Neural crest cell (in vitro differentiated cells): Measurements from ENCODE around the gene OR52E4. TPM values are rescaled to one million over a fixed set of nuclear protein-coding genes. Genes with fewer than 3 reads are reported as not detected.

ENCODE experiments used
- DNase-seq: peaks from one replicate; pipeline ENCODE4 v3.0.0; 2021; ENCODE audit warnings: low read depth, mixed read lengths, low spot score
- H3K27ac Mint-ChIP-seq: one replicate; pipeline ENCODE4 v1.8.0; 2021; ENCODE audit warnings: mild to moderate bottlenecking, mixed read lengths; ENCODE audit not compliant: unreplicated experiment
- H3K27me3 Mint-ChIP-seq: 2 replicates; pipeline ENCODE4 v1.8.0; 2021; ENCODE audit warnings: low read depth, mild to moderate bottlenecking, mixed read lengths
- H3K36me3 Mint-ChIP-seq: 2 replicates; pipeline ENCODE4 v1.8.0; 2021; ENCODE audit warnings: low read depth, mild to moderate bottlenecking, mixed read lengths
- H3K4me1 Mint-ChIP-seq: 2 replicates; pipeline ENCODE4 v1.8.0; 2021; ENCODE audit warnings: mixed read lengths
- H3K4me3 Mint-ChIP-seq: one replicate; pipeline ENCODE4 v1.8.0; 2021; ENCODE audit warnings: mild to moderate bottlenecking, mixed read lengths
- H3K9me3 Mint-ChIP-seq: 2 replicates; pipeline ENCODE4 v1.8.0; 2021; ENCODE audit warnings: mixed read lengths
- total RNA-seq: library from RNA; stranded (reverse); gene quantifications from 2 replicates; pipeline ENCODE4 v1.2.1, GENCODE V29; 2021
- TF ChIP-seq, protein P1 (sequence below): fragments of 200-600 bp; sonication (generic); conservative IDR thresholded peaks from 2 replicates; pipeline ENCODE4 v1.5.0; 2021; ENCODE audit warnings: antibody characterized with exemption, mild to moderate bottlenecking

The OR52E4 gene
- total RNA-seq, 1 donor from 2014 or later: not detected

DNA sequence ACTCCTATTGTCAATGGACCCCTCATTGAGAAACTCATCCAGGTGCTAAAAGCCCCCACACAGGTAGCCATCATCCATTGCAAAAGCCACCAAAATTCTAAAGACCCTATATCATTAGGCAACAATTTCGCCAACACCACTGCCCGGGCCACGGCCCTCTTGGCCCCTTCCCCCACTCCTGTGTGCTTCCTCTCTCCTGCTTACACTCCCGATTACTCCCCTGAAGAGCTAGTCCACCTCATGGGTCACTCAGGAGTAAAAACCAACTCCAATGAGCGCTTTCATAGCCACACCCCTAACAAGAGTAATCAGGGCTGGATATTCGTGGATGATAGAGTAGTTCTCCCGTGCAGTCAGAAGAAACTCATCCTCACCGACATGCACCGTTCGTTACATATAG, 52.7 kb downstream of the OR52E4 start:
- Mint-ChIP-seq H3K4me3 (no peak overlapping the region), H3K27me3 (no peaks in the 10 kb centered on the region), H3K36me3 (peaks cover 31% of the 10 kb centered on the region), H3K4me1 (no peaks in the 10 kb centered on the region), H3K27ac (no peak overlapping the region), H3K9me3 (peaks cover 50% of the 10 kb centered on the region)
- TF ChIP-seq, protein P1, sequence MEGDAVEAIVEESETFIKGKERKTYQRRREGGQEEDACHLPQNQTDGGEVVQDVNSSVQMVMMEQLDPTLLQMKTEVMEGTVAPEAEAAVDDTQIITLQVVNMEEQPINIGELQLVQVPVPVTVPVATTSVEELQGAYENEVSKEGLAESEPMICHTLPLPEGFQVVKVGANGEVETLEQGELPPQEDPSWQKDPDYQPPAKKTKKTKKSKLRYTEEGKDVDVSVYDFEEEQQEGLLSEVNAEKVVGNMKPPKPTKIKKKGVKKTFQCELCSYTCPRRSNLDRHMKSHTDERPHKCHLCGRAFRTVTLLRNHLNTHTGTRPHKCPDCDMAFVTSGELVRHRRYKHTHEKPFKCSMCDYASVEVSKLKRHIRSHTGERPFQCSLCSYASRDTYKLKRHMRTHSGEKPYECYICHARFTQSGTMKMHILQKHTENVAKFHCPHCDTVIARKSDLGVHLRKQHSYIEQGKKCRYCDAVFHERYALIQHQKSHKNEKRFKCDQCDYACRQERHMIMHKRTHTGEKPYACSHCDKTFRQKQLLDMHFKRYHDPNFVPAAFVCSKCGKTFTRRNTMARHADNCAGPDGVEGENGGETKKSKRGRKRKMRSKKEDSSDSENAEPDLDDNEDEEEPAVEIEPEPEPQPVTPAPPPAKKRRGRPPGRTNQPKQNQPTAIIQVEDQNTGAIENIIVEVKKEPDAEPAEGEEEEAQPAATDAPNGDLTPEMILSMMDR: no peak
- no peak for DNase-seq

Other genes with a start within 250 kb of the OR52E4 start
- gene TRIM5, start 195.6 kb upstream of the OR52E4 start, total RNA-seq: 32.7 and 34.0 TPM in 2 replicates
- 2.2 and 3.1 TPM in 2 replicates for gene TRIM22, start 190.8 kb upstream of the OR52E4 start, total RNA-seq
- not detected in 2 replicates for gene OR56B1, start 144.2 kb upstream of the OR52E4 start, total RNA-seq
- not detected in 2 replicates for gene OR52N4, start 126.4 kb upstream of the OR52E4 start, total RNA-seq
- gene OR52N5, start 97.3 kb upstream of the OR52E4 start, total RNA-seq: not detected in 2 replicates
- gene OR52N1, start 89.4 kb upstream of the OR52E4 start, total RNA-seq: not detected in 2 replicates
- gene OR52N2, start 71.7 kb upstream of the OR52E4 start, total RNA-seq: not detected in 2 replicates
- not detected in 2 replicates for gene OR52E6, start 38.7 kb upstream of the OR52E4 start, total RNA-seq
- not detected in 2 replicates for gene OR52E8, start 22.9 kb upstream of the OR52E4 start, total RNA-seq
- gene OR52E5, start 12.6 kb downstream of the OR52E4 start, total RNA-seq: not detected in 2 replicates
- gene OR56A3, start 61.6 kb downstream of the OR52E4 start, total RNA-seq: not detected in 2 replicates
- not detected in 2 replicates for gene OR56A5, start 87.9 kb downstream of the OR52E4 start, total RNA-seq
- 0.30 TPM in 1 of 2 replicates, not detected in the other for gene OR52L1, start 106.4 kb downstream of the OR52E4 start, total RNA-seq
- gene OR56A4, start 126.3 kb downstream of the OR52E4 start, total RNA-seq: 0.25 and 0.26 TPM in 2 replicates
- 0.14 and 0.16 TPM in 2 replicates for gene OR56A1, start 150.1 kb downstream of the OR52E4 start, total RNA-seq
- not detected in 2 replicates for gene OR56B4, start 227.1 kb downstream of the OR52E4 start, total RNA-seq